ENCODE data around the gene RUFY1. TPM values are rescaled to one million over a fixed set of nuclear protein-coding genes. Genes with fewer than 3 reads are reported as not detected.
"Not testable (repeated sequence)": the region's sequence is repeated elsewhere in the genome, so short reads cannot be mapped to it uniquely, and the experiment has no call there.

Gene RUFY1, protein sequence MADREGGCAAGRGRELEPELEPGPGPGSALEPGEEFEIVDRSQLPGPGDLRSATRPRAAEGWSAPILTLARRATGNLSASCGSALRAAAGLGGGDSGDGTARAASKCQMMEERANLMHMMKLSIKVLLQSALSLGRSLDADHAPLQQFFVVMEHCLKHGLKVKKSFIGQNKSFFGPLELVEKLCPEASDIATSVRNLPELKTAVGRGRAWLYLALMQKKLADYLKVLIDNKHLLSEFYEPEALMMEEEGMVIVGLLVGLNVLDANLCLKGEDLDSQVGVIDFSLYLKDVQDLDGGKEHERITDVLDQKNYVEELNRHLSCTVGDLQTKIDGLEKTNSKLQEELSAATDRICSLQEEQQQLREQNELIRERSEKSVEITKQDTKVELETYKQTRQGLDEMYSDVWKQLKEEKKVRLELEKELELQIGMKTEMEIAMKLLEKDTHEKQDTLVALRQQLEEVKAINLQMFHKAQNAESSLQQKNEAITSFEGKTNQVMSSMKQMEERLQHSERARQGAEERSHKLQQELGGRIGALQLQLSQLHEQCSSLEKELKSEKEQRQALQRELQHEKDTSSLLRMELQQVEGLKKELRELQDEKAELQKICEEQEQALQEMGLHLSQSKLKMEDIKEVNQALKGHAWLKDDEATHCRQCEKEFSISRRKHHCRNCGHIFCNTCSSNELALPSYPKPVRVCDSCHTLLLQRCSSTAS
- polyA plus RNA-seq (2013, experiment 1 of 4) = 54.9 TPM
- polyA plus RNA-seq (2013, experiment 2 of 4) = 60.6 TPM
- 45.9 TPM for polyA plus RNA-seq (2013, experiment 3 of 4)
- 53.4 TPM for polyA plus RNA-seq (2013, experiment 4 of 4)

DNA sequence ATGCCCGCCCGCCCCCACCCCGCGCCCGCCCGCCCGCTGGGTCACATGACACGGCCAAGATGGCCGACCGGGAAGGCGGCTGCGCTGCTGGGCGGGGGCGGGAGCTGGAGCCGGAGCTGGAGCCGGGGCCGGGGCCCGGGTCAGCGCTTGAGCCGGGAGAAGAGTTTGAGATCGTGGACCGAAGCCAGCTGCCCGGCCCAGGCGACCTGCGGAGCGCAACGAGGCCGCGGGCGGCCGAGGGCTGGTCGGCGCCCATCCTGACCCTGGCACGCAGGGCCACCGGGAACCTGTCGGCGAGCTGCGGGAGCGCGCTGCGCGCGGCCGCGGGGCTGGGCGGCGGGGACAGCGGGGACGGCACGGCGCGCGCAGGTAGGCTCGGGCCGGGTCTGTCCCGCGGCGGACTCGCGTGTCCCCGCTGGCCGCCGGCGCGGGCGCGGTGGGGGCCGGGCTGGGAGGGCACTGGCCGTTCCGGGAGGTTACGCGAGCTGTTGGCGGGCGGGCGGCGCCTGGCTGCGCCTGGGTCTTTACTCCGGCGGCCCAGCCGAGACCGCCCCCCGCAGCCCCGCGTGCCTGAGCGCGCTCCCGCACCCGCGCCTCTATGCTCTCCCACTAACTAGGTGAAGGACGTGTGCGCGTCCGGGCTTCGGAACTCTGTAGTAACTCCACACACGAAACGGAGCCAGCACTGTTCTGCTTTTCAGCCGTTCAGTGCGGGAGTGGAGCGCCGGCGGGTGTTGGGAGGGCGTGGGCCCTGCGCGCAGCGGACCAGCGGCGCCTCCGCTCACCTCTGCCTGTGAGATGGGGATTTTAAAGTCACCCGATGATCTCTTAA, at the start of gene RUFY1:
Gene RUFY1, plus strand, starts transcription at position 44 of the 832 bp plus-strand sequence. Its CDS starts 16 bp downstream, at position 60.
- WGBS, 2 experiments = 0% methylated on average over 109 of the region's 109 CpGs
- Histone ChIP-seq H3K36me3 (ENCODE audit: control insufficient read depth, insufficient read depth, low read length) (no peaks in the 10 kb centered on the region), H3K9me3 (ENCODE audit: control insufficient read depth, low read length) (no peaks in the 10 kb centered on the region), H3K27me3 (ENCODE audit: control insufficient read depth, insufficient read depth, low read length, poor library complexity, severe bottlenecking) (no peaks in the 10 kb centered on the region), H3K27ac (ENCODE audit: insufficient read depth, low read depth, low read length, poor library complexity, severe bottlenecking) (peak within 1 kb of the TSS; percentile 83), H3K4me1 (ENCODE audit: control insufficient read depth, insufficient read depth, low read length) (peaks cover 10% of the 10 kb centered on the region), H3K4me3 (ENCODE audit: insufficient read depth, low read depth, low read length) (peak within 1 kb of the TSS; percentile 91)

DNA sequence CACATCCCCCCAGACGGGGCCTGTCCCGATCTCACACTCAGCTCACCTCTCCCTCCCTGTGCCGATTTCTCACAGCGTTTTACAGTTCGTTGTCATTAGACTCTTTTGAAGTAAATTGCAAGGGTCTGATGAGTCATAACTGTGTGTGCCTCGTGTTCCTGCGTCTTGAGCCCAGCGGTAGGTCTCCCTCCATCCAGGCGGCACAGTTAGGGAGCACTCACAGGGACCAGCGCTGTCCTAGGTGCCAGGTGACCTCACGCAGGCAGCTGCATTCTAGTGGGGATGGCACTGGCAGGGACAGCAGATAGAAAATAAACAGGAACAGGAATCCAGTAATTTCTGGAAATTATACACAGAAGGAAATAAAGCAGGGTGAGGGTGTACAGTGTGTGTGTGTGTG, 48.4 kb upstream of the RUFY1 start:
- not testable (repeated sequence) for H3K27ac ChIP-seq (ENCODE audit: insufficient read depth, low read depth, low read length, poor library complexity, severe bottlenecking); H3K9me3 ChIP-seq (ENCODE audit: control insufficient read depth, low read length); H3K4me3 ChIP-seq (ENCODE audit: insufficient read depth, low read depth, low read length); H3K27me3 ChIP-seq (ENCODE audit: control insufficient read depth, insufficient read depth, low read length, poor library complexity, severe bottlenecking); H3K4me1 ChIP-seq (ENCODE audit: control insufficient read depth, insufficient read depth, low read length); H3K36me3 ChIP-seq (ENCODE audit: control insufficient read depth, insufficient read depth, low read length)
- WGBS, 2 experiments = no CpG with 5 or more reads among the region's 11 CpGs

DNA sequence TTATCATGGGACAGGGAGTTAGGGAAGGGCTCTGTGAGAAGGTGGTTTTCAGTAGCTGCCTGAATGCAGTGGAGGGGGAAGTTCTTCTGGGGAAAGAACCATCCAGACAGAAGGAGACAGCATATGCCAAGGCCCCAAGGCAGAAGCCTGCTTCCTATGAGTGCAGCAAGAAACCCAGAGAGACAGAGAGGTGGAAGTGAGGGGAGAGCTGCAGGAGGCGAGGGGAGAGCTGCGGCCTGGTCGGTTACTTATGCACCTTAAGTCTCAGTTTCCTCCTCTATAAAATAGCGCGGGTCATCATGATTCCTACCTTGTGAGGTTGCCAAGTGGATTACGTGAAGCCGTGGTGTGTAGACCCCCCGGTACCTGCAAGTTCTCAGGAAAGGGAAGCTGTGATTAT, 47.9 kb upstream of the RUFY1 start:
- H3K27me3 ChIP-seq (ENCODE audit: control insufficient read depth, insufficient read depth, low read length, poor library complexity, severe bottlenecking); H3K4me1 ChIP-seq (ENCODE audit: control insufficient read depth, insufficient read depth, low read length); H3K4me3 ChIP-seq (ENCODE audit: insufficient read depth, low read depth, low read length); H3K9me3 ChIP-seq (ENCODE audit: control insufficient read depth, low read length); H3K27ac ChIP-seq (ENCODE audit: insufficient read depth, low read depth, low read length, poor library complexity, severe bottlenecking); H3K36me3 ChIP-seq (ENCODE audit: control insufficient read depth, insufficient read depth, low read length): not testable (repeated sequence)
- 86 to 96% methylated on average over 3 of the region's 8 CpGs for WGBS, 2 experiments

DNA sequence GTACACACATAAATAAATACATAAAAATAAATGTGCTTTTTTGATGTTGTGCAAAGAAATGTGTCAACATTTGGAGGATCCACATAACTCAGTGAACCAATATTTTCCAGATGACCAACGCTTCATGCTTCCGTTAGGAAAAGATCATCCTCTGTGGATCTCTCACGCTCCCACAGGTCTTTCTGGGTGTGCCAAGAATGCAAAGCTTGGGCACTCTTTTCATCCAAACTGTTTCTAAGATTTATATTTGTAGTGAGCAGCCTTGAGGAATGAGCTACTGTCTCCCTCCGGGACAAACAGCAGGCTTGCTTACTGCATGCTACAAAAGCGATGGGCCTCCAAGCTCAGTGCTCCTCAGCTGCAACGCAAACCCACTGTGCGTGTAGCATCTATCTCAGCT, 46.2 kb upstream of the RUFY1 start:
- Histone ChIP-seq H3K4me3 (ENCODE audit: insufficient read depth, low read depth, low read length) (no peak overlapping the region), H3K36me3 (ENCODE audit: control insufficient read depth, insufficient read depth, low read length) (no peaks in the 10 kb centered on the region), H3K27me3 (ENCODE audit: control insufficient read depth, insufficient read depth, low read length, poor library complexity, severe bottlenecking) (no peaks in the 10 kb centered on the region), H3K9me3 (ENCODE audit: control insufficient read depth, low read length) (no peaks in the 10 kb centered on the region), H3K4me1 (ENCODE audit: control insufficient read depth, insufficient read depth, low read length) (peaks cover 8% of the 10 kb centered on the region), H3K27ac (ENCODE audit: insufficient read depth, low read depth, low read length, poor library complexity, severe bottlenecking) (no peak overlapping the region)
- WGBS, 2 experiments = 66 to 67% methylated on average over 7 of the region's 7 CpGs

DNA sequence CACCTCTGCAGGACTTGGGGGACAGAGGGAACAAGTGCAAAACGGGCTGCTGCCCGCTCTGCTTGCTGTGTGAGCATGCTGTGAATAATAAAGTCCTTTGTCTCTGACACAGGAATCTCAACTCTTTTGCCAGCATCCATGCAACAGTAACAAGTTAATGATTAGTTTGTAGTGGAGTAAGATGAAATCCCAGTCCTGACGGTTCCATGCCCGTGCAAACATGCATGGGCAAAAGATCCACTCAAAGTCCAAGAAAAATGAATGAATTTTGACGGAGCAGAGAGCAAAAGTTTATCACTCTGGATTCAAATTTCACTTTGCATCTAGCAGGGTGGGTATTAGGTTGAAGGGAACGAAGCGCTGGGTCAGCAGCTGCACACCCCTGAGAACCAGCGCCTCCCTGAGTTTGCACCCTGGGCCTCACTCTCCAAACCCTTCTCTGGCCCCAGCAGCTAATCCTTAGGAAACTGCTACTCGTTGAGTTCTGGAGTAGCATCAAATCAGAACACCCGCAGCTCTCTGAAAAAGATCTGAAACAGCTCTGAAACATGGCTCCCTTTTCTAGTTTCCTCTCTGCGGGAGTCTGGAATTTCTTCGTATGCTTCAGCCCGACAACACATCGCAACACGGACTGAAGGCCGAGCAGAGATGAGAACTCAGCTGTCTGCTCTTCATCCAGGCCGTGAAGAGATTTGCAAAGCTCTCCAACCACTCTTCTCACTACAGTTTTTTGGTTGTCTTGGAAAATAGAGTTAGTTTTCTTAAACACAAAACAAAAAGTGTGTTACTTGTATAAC, 45.6 kb upstream of the RUFY1 start:
- Histone ChIP-seq H3K9me3 (ENCODE audit: control insufficient read depth, low read length) (no peaks in the 10 kb centered on the region), H3K4me1 (ENCODE audit: control insufficient read depth, insufficient read depth, low read length) (peaks cover 8% of the 10 kb centered on the region), H3K27ac (ENCODE audit: insufficient read depth, low read depth, low read length, poor library complexity, severe bottlenecking) (no peak overlapping the region), H3K36me3 (ENCODE audit: control insufficient read depth, insufficient read depth, low read length) (no peaks in the 10 kb centered on the region), H3K4me3 (ENCODE audit: insufficient read depth, low read depth, low read length) (no peak overlapping the region), H3K27me3 (ENCODE audit: control insufficient read depth, insufficient read depth, low read length, poor library complexity, severe bottlenecking) (no peaks in the 10 kb centered on the region)
- 66 to 67% methylated on average over 16 to 17 of the region's 17 CpGs for WGBS, 2 experiments

DNA sequence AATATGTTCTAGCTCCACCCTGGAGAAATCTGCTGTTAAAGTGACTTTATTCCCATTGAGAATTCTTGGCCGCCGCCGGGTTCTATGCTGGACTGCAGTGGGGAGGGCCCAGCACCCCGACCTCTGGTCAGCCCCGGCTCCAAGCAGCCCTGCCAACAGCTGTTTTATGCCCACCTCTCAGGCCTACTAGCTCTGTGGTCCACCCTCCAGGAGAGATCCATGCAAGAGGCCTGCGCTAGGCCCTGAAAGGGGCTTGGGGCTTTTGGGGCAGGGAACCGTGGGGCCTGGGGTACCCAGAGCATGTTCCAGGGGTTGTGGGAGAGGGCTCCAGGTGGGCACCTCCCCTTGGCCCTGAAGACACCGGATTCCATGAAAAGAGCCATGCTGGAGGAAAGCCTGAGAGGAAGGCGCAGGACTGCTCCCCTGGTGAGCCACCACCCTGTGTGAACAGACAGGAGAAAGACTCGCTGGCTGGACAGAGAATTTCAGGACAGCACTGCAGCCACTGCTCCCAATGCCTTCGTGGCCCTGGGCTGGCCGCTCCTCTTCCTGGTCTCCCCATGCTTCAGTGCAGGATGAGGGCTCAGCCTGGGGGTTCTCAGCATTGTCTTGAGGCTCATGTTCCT, 44.6 kb upstream of the RUFY1 start:
- Histone ChIP-seq H3K4me3 (ENCODE audit: insufficient read depth, low read depth, low read length) (no peak overlapping the region), H3K27ac (ENCODE audit: insufficient read depth, low read depth, low read length, poor library complexity, severe bottlenecking) (no peak overlapping the region), H3K9me3 (ENCODE audit: control insufficient read depth, low read length) (no peaks in the 10 kb centered on the region), H3K27me3 (ENCODE audit: control insufficient read depth, insufficient read depth, low read length, poor library complexity, severe bottlenecking) (no peaks in the 10 kb centered on the region), H3K36me3 (ENCODE audit: control insufficient read depth, insufficient read depth, low read length) (no peaks in the 10 kb centered on the region), H3K4me1 (ENCODE audit: control insufficient read depth, insufficient read depth, low read length) (peaks cover 8% of the 10 kb centered on the region)
- 93 to 96% methylated on average over 12 of the region's 12 CpGs for WGBS, 2 experiments

DNA sequence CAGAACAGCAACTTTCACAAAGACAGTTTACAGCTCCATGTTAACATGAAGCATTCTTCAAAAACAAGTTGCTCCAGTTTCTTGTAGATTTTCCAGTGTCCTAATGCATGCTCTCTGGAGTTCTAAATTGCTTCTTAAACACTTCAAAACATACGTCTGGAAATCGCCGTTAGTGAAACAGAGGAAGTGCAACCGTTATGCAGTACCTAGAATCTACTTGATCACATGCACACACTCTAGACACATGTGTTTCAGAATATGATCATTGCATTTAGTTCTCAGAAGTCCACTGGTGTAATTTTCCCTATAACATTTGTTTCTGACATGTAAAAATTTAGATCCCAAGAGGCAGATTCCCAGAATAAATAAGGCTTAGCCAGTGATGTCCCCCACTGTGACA, 41.1 kb upstream of the RUFY1 start:
- 92 to 95% methylated on average over 4 of the region's 4 CpGs for WGBS, 2 experiments
- Histone ChIP-seq H3K9me3 (ENCODE audit: control insufficient read depth, low read length) (no peaks in the 10 kb centered on the region), H3K4me1 (ENCODE audit: control insufficient read depth, insufficient read depth, low read length) (peaks cover 8% of the 10 kb centered on the region), H3K27ac (ENCODE audit: insufficient read depth, low read depth, low read length, poor library complexity, severe bottlenecking) (no peak overlapping the region), H3K36me3 (ENCODE audit: control insufficient read depth, insufficient read depth, low read length) (no peaks in the 10 kb centered on the region), H3K27me3 (ENCODE audit: control insufficient read depth, insufficient read depth, low read length, poor library complexity, severe bottlenecking) (no peaks in the 10 kb centered on the region), H3K4me3 (ENCODE audit: insufficient read depth, low read depth, low read length) (no peak overlapping the region)

DNA sequence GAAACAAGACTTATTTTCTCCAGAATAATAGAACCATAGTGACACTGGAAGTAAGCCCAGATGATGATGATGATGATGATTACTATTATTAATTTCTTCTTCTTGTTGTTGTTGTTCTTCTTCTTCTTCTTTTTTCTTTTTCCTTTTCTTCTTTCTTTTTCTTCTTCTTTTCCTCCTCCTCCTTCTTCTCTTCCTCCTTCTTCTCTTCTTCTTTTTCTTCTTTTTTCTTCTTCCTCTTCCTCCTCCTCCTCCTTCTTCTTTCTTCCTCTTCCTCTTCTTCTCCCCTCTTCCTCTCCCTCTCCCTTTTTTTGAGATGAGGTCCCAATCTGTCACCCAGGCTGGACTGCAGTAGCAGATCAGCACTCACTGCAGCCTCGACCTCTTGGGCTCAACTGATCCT, 40.5 kb upstream of the RUFY1 start:
- no peaks in the 10 kb centered on the region for H3K36me3 ChIP-seq (ENCODE audit: control insufficient read depth, insufficient read depth, low read length)
- WGBS, 2 experiments = 85 to 96% methylated on average over 1 of the region's 1 CpG
- H3K4me3 ChIP-seq (ENCODE audit: insufficient read depth, low read depth, low read length) = no peak overlapping the region
- no peaks in the 10 kb centered on the region for H3K27me3 ChIP-seq (ENCODE audit: control insufficient read depth, insufficient read depth, low read length, poor library complexity, severe bottlenecking)
- H3K27ac ChIP-seq (ENCODE audit: insufficient read depth, low read depth, low read length, poor library complexity, severe bottlenecking) = no peak overlapping the region
- H3K4me1 ChIP-seq (ENCODE audit: control insufficient read depth, insufficient read depth, low read length) = peaks cover 3% of the 10 kb centered on the region
- H3K9me3 ChIP-seq (ENCODE audit: control insufficient read depth, low read length) = no peaks in the 10 kb centered on the region

DNA sequence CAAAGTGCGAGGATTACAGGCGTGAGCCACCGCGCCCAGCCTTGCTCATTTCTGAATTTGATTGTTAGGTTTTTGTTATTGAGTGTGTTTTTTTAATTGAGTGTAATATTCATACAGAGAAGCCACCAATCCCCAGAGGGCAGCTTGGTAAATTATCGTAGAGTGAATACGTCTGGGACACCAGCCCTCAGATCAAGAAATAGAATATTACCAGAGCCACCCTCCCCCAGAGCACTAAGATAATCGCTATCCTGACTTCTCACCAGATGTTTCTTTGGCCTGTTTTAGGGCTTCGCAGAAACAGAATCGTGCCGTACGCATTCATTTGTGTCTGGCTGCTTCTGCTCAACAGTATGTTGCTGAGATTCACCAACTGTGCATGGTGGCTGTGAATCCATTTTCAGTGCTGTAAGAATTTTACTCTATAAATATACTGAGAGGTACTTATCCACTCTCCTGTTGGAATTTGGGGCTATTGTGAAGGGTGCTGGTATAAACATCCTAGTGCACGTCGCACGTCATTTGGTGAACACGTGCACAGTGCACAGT, 37.8 kb upstream of the RUFY1 start:
- no peaks in the 10 kb centered on the region for H3K9me3 ChIP-seq (ENCODE audit: control insufficient read depth, low read length)
- H3K36me3 ChIP-seq (ENCODE audit: control insufficient read depth, insufficient read depth, low read length) = no peaks in the 10 kb centered on the region
- H3K4me3 ChIP-seq (ENCODE audit: insufficient read depth, low read depth, low read length) = no peak overlapping the region
- H3K27ac ChIP-seq (ENCODE audit: insufficient read depth, low read depth, low read length, poor library complexity, severe bottlenecking) = no peak overlapping the region
- no peaks in the 10 kb centered on the region for H3K4me1 ChIP-seq (ENCODE audit: control insufficient read depth, insufficient read depth, low read length)
- H3K27me3 ChIP-seq (ENCODE audit: control insufficient read depth, insufficient read depth, low read length, poor library complexity, severe bottlenecking) = no peaks in the 10 kb centered on the region
- WGBS, 2 experiments = 94 to 96% methylated on average over 15 of the region's 15 CpGs

Data from ectodermal cell (in vitro differentiated cells).